ENCODE data around the gene MRAS. TPM values are rescaled to one million over a fixed set of nuclear protein-coding genes. Genes with fewer than 3 reads are reported as not detected.

The MRAS gene
- total and polyA plus RNA-seq, 2 of the 4 experiments (the other 2 are of a cell fraction): 59.3 to 60.6 TPM

- Histone ChIP-seq H4K8ac (ENCODE audit: low read depth in 2 of 2, low read length in 2 of 2) (no peak overlapping the region), H3K36me3 (ENCODE audit: control insufficient read depth, insufficient read depth, low read length) (no peaks in the 10 kb centered on the region), H3K27me3 (ENCODE audit: control insufficient read depth, insufficient read depth, low read length) (no peaks in the 10 kb centered on the region; the same call in none of the 2 replicates), H2BK120ac (ENCODE audit: low read depth, low read length) (no peak overlapping the region), H3K9me3 (ENCODE audit: control insufficient read depth, insufficient read depth, low read length) (peaks cover 19% of the 10 kb centered on the region), H2AFZ (replicated peaks; ENCODE audit: low read length, poor library complexity) (no peak overlapping the region), H3K27ac (ENCODE audit: insufficient read depth, low read length) (no peak overlapping the region), H2AK5ac (ENCODE audit: low read depth, low read length) (no peak overlapping the region), H2BK5ac (ENCODE audit: low read depth, low read length, poor library complexity, severe bottlenecking) (no peak overlapping the region), H2BK20ac (ENCODE audit: low read depth, low read length) (no peak overlapping the region), H4K91ac (ENCODE audit: insufficient read depth, low read depth, low read length) (no peak overlapping the region), H2AK9ac (replicated peaks; ENCODE audit: low read depth, low read length, poor library complexity) (no peak overlapping the region), H3K14ac (replicated peaks; ENCODE audit: low read depth, low read length) (no peak overlapping the region), H4K20me1 (ENCODE audit: insufficient read depth, low read length) (no peaks in the 10 kb centered on the region), H3K79me1 (ENCODE audit: low read depth in 1 of 2, low read length in 2 of 2) (no peaks in the 10 kb centered on the region), H3K23ac (ENCODE audit: low read depth, low read length) (no peak overlapping the region), H4K5ac (ENCODE audit: low read depth, low read length) (no peak overlapping the region), H3K4me1 (ENCODE audit: control insufficient read depth, insufficient read depth, low read length) (no peaks in the 10 kb centered on the region), H3K18ac (ENCODE audit: low read depth, low read length) (no peak overlapping the region), H2BK15ac (ENCODE audit: low read depth, low read length) (no peak overlapping the region), H3K4me2 (ENCODE audit: low read depth, low read length) (no peak overlapping the region), H3K56ac (ENCODE audit: extremely low read depth, insufficient read depth, low read length) (no peak overlapping the region), H3K9ac (ENCODE audit: low read depth, low read length) (no peak overlapping the region), H3K4me3 (ENCODE audit: insufficient read depth, low read depth, low read length) (no peak overlapping the region), H3K9me1 (ENCODE audit: insufficient read depth, low read length) (no peaks in the 10 kb centered on the region), H3K4ac (ENCODE audit: low read depth, low read length) (no peak overlapping the region)
- dilution Hi-C loops (cut with HindIII; ENCODE audit: low sequenced_read_pairs, unreplicated experiment): no loop called here
- TF ChIP-seq SMC3 (IDR thresholded peaks at IDR 0.05; ENCODE audit: low read depth, low read length) (no peak), FOS (IDR thresholded peaks at IDR 0.05; ENCODE audit: low read depth, low read length) (no peak), MAZ (IDR thresholded peaks at IDR 0.05; ENCODE audit: borderline replicate concordance, low read depth, low read length) (no peak), POLR2A (IDR thresholded peaks at IDR 0.05; ENCODE audit: low read depth, low read length) (no peak), CHD1 (IDR thresholded peaks at IDR 0.05; ENCODE audit: low read depth, low read length) (no peak), CEBPB (IDR thresholded peaks at IDR 0.05; ENCODE audit: low read depth, low read length) (no peak), RCOR1 (IDR thresholded peaks at IDR 0.05; ENCODE audit: insufficient replicate concordance, low read length) (no peak), MXI1 (IDR thresholded peaks at IDR 0.05; ENCODE audit: borderline replicate concordance, low read depth, low read length) (no peak), ELK1 (IDR thresholded peaks at IDR 0.05; ENCODE audit: borderline replicate concordance, low read depth, low read length) (no peak)
- TF ChIP-seq, protein P1, sequence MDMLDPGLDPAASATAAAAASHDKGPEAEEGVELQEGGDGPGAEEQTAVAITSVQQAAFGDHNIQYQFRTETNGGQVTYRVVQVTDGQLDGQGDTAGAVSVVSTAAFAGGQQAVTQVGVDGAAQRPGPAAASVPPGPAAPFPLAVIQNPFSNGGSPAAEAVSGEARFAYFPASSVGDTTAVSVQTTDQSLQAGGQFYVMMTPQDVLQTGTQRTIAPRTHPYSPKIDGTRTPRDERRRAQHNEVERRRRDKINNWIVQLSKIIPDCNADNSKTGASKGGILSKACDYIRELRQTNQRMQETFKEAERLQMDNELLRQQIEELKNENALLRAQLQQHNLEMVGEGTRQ (IDR thresholded peaks at IDR 0.05; ENCODE audit: low read depth, low read length): no peak
- 27% methylated on average over 3 of the region's 5 CpGs; no CpG with 5 or more reads in 1 of the 2 experiments for WGBS, 2 experiments (ENCODE audit: extremely low coverage in 2 of 2, insufficient read length in 1 of 2)
- POLR2A ChIA-PET (ENCODE audit: unreplicated experiment): no interaction called here
- BruUV-seq (replicated peaks): no TSS peak
- intact Hi-C loops (cut with micrococcal nuclease): no loop called here
- in situ Hi-C loops (cut with MboI; ENCODE audit: low sequenced_read_pairs): no loop called here
- ATAC-seq (ENCODE audit: low read depth) (no peak), DNase-seq (no peak)
- CTCF ChIA-PET: no interaction called here
These were observed 40.5 kb upstream of the MRAS start for GRCh38 chr3:138307899-138308298.
